ENCODE results near the gene PLCB1. TPM values are rescaled to one million over a fixed set of nuclear protein-coding genes. Genes with fewer than 3 reads are reported as not detected.

Gene PLCB1
- total RNA-seq, 4 donors from 2014 or later: 72.9 to 115 (median 76.3) TPM

DNA sequence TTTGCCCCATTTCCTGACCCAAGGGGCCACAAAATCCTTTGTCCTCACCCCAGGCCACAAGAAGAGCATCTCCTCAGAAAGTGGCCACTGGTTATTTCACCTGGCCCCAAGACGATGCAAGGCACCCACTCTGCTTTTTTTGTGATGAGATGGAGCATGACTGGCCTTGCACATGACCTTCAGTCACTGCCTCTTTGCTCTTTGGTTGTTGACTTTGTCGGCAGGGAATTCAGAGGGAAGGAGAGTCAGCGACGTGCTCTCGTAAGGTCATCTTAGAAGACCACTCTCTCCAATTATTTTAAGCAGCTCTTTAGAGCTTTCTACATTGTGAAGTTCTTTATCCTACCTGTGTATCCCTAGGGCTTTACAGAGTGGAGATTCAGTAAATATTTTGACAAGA lies 306.7 kb downstream of the PLCB1 start:
- TF ChIP-seq EP300 (IDR thresholded peaks at IDR 0.05) (no peak), POLR2A (IDR thresholded peaks at IDR 0.05; ENCODE audit: low read depth) (no peak)
- TF ChIP-seq, protein P1, sequence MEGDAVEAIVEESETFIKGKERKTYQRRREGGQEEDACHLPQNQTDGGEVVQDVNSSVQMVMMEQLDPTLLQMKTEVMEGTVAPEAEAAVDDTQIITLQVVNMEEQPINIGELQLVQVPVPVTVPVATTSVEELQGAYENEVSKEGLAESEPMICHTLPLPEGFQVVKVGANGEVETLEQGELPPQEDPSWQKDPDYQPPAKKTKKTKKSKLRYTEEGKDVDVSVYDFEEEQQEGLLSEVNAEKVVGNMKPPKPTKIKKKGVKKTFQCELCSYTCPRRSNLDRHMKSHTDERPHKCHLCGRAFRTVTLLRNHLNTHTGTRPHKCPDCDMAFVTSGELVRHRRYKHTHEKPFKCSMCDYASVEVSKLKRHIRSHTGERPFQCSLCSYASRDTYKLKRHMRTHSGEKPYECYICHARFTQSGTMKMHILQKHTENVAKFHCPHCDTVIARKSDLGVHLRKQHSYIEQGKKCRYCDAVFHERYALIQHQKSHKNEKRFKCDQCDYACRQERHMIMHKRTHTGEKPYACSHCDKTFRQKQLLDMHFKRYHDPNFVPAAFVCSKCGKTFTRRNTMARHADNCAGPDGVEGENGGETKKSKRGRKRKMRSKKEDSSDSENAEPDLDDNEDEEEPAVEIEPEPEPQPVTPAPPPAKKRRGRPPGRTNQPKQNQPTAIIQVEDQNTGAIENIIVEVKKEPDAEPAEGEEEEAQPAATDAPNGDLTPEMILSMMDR (IDR thresholded peaks at IDR 0.05): no peak
- Histone ChIP-seq H3K4me1 (peaks cover 0 to 15% (median 9%) of the 10 kb centered on the region in 4 donors), H3K27ac (replicated peaks in 1 of 4) (peak overlapping the region in 1 of 4 donors; percentile 36), H3K36me3 (no peaks in the 10 kb centered on the region), H3K27me3 (no peaks in the 10 kb centered on the region), H3K4me3 (no peak overlapping the region), H3K9me3 (no peaks in the 10 kb centered on the region)
- intact Hi-C loops (cut with DNase I): no loop called here
- 80% methylated on average over 5 of the region's 5 CpGs for WGBS
- no peak for DNase-seq (ENCODE audit: extremely low spot score)

DNA sequence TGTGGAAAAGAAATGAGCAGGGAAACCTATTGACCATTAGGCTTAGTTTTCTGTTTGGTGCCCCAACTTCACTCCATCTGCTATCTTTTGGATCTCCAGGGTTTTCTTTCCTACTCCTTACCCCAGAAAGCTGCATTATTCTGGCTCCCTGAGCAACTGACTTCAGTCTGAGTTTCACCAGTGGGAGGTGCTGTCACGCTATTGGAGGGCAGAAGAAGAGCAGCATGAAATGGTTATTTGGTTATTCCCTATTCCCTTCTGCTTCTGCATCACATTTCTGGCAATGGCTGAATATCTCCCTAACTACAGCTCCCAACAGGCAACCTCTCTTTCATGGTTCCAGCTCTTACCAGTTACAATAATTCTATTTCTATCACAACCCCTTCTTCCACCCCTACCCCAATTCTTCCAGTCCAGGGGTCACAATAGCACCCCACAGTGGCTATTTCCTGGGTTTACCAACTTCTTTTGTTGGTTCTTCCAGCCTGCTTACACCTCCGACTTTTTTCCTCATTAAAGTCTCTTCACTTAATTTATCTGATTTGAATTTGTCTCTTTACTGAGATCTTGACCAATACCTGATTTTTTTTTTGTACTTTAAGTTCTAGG lies 311.5 kb downstream of the PLCB1 start:
- no peak for TF ChIP-seq POLR2AphosphoS5 (IDR thresholded peaks at IDR 0.05)
- TF ChIP-seq EP300 (IDR thresholded peaks at IDR 0.05): no peak
- no peak for TF ChIP-seq POLR2A (IDR thresholded peaks at IDR 0.05; ENCODE audit: low read depth)
- no peak overlapping the region for H3K27ac ChIP-seq (replicated peaks in 1 of 4)
- WGBS: 83% methylated on average over 2 of the region's 2 CpGs
- H3K4me3 ChIP-seq: no peak overlapping the region
- H3K36me3 ChIP-seq: no peaks in the 10 kb centered on the region
- no peaks in the 10 kb centered on the region for H3K27me3 ChIP-seq
- intact Hi-C loops (cut with DNase I): no loop called here
- H3K9me3 ChIP-seq: no peaks in the 10 kb centered on the region
- peaks cover 0 to 22% (median 8%) of the 10 kb centered on the region in 4 donors for H3K4me1 ChIP-seq
- no peak for DNase-seq (ENCODE audit: extremely low spot score)

DNA sequence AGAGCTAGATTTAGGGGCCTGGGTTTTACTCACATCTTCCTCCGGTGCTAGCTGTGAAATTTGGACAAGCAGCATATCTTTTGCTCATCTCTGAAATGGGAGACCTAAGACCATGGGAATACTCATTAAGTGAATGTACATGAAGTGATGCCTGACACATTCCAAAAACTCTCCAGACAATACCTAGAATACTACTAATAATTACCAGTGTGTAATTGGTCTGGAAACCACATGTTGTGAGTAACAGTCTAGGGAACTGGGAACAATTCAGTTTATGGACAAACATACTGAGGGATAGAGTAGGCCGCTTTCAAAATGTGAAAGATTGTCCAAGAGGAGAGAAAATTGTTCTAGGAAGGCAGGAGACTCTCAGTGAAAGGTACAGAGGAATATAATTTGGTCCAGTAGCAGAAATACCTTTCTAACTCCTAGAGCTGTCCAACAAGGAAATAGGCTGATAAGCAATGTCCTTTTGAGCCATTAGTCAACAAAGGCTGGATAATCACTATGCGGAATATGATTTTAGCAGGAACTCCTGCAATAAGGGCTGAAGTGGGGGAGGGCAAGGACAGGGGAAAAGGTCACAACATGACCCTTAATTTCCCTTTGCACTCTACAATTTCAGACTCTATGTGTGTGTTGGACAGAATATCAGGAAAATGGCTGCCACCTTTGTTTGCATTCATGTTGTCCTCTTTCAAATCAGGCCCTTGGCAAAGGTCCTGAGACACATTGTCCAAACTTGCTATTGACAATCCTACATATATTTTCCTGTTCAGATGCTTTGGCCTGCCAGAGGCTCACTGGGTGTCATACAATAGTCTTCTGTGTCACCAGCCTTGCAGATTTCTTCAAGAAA lies 315.4 kb downstream of the PLCB1 start:
- TF ChIP-seq POLR2AphosphoS5 (IDR thresholded peaks at IDR 0.05) (no peak), EP300 (IDR thresholded peaks at IDR 0.05) (no peak), POLR2A (IDR thresholded peaks at IDR 0.05; ENCODE audit: low read depth) (no peak)
- TF ChIP-seq, protein P1 (IDR thresholded peaks at IDR 0.05): no peak
- H3K9me3 ChIP-seq: no peaks in the 10 kb centered on the region
- no peaks in the 10 kb centered on the region for H3K36me3 ChIP-seq
- peaks cover 0 to 18% (median 6%) of the 10 kb centered on the region in 4 donors for H3K4me1 ChIP-seq
- WGBS: 88% methylated on average over 3 of the region's 3 CpGs
- H3K4me3 ChIP-seq: no peak overlapping the region
- no peaks in the 10 kb centered on the region for H3K27me3 ChIP-seq
- H3K27ac ChIP-seq (replicated peaks in 1 of 4): no peak overlapping the region
- intact Hi-C loops (cut with DNase I): no loop called here
- DNase-seq (ENCODE audit: extremely low spot score): no peak

DNA sequence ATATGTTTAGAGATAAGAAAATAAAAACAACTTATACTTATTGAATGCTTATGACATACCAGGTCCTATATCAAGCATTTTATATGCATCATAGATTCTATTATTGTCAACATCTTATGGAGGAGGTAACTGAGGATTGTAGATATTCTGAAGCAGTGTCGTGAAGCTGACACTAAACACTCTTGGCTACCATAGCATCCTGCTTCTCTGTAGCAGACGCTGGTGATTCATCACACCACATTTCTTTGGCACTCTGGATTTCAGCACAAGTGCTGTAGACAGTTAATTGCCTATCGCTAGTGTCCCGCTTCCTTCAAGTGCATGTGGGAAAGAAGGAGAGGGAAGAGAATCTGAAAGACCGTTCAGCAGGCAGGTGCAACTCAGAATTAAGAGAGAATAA lies 317.1 kb downstream of the PLCB1 start:
- WGBS: 80% methylated on average over 5 of the region's 5 CpGs
- Histone ChIP-seq H3K4me1 (peaks cover 0 to 19% (median 15%) of the 10 kb centered on the region in 4 donors), H3K27ac (replicated peaks in 1 of 4) (no peak overlapping the region), H3K36me3 (no peaks in the 10 kb centered on the region), H3K9me3 (no peaks in the 10 kb centered on the region), H3K27me3 (no peaks in the 10 kb centered on the region), H3K4me3 (no peak overlapping the region)
- intact Hi-C loops (cut with DNase I): no loop called here
- DNase-seq (ENCODE audit: extremely low spot score): no peak
- TF ChIP-seq EP300 (IDR thresholded peaks at IDR 0.05): no peak
- TF ChIP-seq, protein P1 (IDR thresholded peaks at IDR 0.05): no peak
- no peak for TF ChIP-seq POLR2AphosphoS5 (IDR thresholded peaks at IDR 0.05)
- no peak for TF ChIP-seq POLR2A (IDR thresholded peaks at IDR 0.05; ENCODE audit: low read depth)

DNA sequence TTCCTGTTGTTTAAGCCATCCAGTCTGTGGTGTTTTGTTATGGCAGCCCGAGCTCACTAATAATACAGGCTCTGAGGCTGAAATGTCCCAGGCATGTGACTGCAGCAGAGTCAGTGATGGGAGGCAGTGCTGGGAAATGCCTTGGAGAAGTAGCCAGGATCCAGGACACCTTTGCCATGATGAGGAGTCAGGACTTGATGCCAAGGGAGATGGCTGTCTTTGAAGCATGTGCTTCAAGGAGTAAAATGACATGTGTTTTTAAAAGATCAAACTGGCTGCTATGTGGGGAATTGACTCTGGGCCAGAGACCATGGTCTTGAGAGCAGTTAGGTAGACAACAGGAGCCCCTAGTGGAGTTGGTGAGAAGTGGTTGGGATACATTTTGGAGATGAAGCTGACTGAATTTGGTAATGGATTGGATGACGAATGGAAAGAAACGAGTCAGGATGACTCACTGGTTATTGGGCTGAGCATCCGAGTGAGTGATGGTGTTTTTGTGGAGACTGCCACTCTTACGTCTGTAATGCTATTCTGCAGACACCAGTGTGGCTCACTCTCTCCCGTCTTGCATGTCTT lies 322.2 kb downstream of the PLCB1 start:
- no peak for DNase-seq (ENCODE audit: extremely low spot score)
- H3K27ac ChIP-seq (replicated peaks in 1 of 4): no peak overlapping the region
- intact Hi-C loops (cut with DNase I): no loop called here
- no peaks in the 10 kb centered on the region for H3K9me3 ChIP-seq
- TF ChIP-seq POLR2AphosphoS5 (IDR thresholded peaks at IDR 0.05) (peak in 1 of 2 donors; percentile 50), EP300 (IDR thresholded peaks at IDR 0.05) (no peak), POLR2A (IDR thresholded peaks at IDR 0.05; ENCODE audit: low read depth) (no peak)
- TF ChIP-seq, protein P1 (IDR thresholded peaks at IDR 0.05): peak in 2 of 3 experiments; percentile 31 to 35
- peaks cover 0 to 27% (median 24%) of the 10 kb centered on the region in 4 donors for H3K4me1 ChIP-seq
- no peaks in the 10 kb centered on the region for H3K36me3 ChIP-seq
- WGBS: 41% methylated on average over 6 of the region's 6 CpGs
- H3K4me3 ChIP-seq: no peak overlapping the region
- H3K27me3 ChIP-seq: no peaks in the 10 kb centered on the region

All from esophagus muscularis mucosa (tissue), 4 donors.